Neural cell (in vitro differentiated cells): ENCODE measurements around the gene TUBB1.

Experiments
- EP300 ChIP-seq: fragments of 450-650 bp; conservative IDR thresholded peaks from 2 replicates; pipeline ENCODE4 v1.6.1; 2014; ENCODE audit warnings: antibody characterized with exemption, mild to moderate bottlenecking, moderate library complexity; ENCODE audit not compliant: poor library complexity, severe bottlenecking
- EZH2 ChIP-seq: fragments of 200-600, 300-800 bp; shearing (Covaris generic), sonication (generic); IDR thresholded peaks from 2 replicates; pipeline ENCODE4 v1.6.1; 2014; ENCODE audit warnings: antibody characterized with exemption, low read length, borderline replicate concordance, mild to moderate bottlenecking; ENCODE audit not compliant: insufficient read depth, poor library complexity, severe bottlenecking
- POLR2AphosphoS5 ChIP-seq: IDR thresholded peaks from 2 replicates; pipeline ENCODE4 v1.6.1; 2012
- SMC3 ChIP-seq: fragments of 450-650 bp; conservative IDR thresholded peaks from 2 replicates; pipeline ENCODE4 v1.6.1; 2014; ENCODE audit warnings: antibody characterized with exemption, mild to moderate bottlenecking, moderate library complexity; ENCODE audit not compliant: poor library complexity
- TAF1 ChIP-seq: IDR thresholded peaks from 2 replicates; pipeline ENCODE4 v1.6.1; 2012; ENCODE audit warnings: low read depth
- TF ChIP-seq, protein P1 (sequence below): fragments of 450-650 bp; IDR thresholded peaks from 2 replicates; pipeline ENCODE4 v1.5.1; 2014; ENCODE audit warnings: antibody characterized with exemption, mild to moderate bottlenecking, moderate library complexity; ENCODE audit not compliant: poor library complexity, severe bottlenecking

DNA sequence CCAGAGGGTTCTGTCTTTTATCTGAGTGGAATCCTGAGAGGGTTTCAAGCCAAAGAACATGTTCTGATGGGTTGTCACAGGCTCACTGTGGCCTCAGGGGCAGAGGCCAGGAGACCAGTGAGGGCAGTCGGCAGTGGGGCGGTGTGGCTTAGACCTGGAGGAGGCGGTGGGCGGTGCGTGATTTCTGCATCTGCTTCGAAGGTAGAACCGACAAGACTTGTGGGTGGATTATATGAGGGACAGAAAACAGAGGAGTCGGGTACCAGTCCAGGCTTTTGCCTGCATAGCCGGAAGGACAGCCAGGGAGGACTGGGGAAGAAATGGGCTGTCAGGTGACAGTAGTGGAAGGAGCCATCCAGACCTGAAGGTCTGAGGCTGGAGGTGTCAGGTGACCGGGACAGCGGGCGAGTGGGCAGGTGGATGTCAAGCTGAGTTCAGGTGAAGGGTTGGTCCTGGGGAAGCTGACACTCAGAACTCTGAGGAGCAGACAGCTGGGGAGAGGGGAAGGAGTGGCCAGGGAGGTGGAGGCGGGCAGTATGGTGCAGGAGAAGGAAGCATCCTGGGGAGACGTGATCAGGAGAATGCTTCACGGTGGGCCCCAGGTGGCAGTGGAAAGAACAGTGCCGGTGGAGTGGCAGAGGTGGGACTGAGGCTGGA lies 15.3 kb upstream of the TUBB1 start:
- TF ChIP-seq, protein P1, sequence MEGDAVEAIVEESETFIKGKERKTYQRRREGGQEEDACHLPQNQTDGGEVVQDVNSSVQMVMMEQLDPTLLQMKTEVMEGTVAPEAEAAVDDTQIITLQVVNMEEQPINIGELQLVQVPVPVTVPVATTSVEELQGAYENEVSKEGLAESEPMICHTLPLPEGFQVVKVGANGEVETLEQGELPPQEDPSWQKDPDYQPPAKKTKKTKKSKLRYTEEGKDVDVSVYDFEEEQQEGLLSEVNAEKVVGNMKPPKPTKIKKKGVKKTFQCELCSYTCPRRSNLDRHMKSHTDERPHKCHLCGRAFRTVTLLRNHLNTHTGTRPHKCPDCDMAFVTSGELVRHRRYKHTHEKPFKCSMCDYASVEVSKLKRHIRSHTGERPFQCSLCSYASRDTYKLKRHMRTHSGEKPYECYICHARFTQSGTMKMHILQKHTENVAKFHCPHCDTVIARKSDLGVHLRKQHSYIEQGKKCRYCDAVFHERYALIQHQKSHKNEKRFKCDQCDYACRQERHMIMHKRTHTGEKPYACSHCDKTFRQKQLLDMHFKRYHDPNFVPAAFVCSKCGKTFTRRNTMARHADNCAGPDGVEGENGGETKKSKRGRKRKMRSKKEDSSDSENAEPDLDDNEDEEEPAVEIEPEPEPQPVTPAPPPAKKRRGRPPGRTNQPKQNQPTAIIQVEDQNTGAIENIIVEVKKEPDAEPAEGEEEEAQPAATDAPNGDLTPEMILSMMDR = no peak
- no peak for TF ChIP-seq EZH2
- no peak for TF ChIP-seq POLR2AphosphoS5
- no peak for TF ChIP-seq EP300
- no peak for TF ChIP-seq SMC3
- no peak for TF ChIP-seq TAF1
